K562 (cell line): Measurements from ENCODE around the gene ATXN7L1. TPM values are rescaled to one million over a fixed set of nuclear protein-coding genes. Genes with fewer than 3 reads are reported as not detected.
A peak's percentile ranks its signal among the peaks of the same experiment; 100 is the strongest.

Source experiments
- ATAC-seq: fragments of 200-7000 bp; cut with Tn5 transposase; 3 replicates; pipeline ENCODE4 v1.9.1; 2020; ENCODE audit warnings: moderate library complexity
- BruUV-seq: library from RNA; stranded (reverse); fragments of 400-500 nt; replicated peaks from 2 replicates; lab custom pipeline; 2021; lab: Mats Ljungman, UMichigan
- CTCF ChIA-PET: fragments of 300-600 bp; formaldehyde crosslinking; extraction: SDS; loops from one replicate; lab custom pipeline; 2021; ENCODE audit warnings: low intra/inter-chr PET ratio; lab: Yijun Ruan, JAX
- POLR2A ChIA-PET: fragments of 300-600, 350-650 bp; sonication (Branson Sonifier 250); formaldehyde crosslinking; extraction: SDS; loops from one replicate; lab custom pipeline; 2021; ENCODE audit warnings: antibody characterized with exemption, inconsistent platforms; lab: Yijun Ruan, JAX
- DNase-seq, 4 experiments: peaks; one replicate each; pipeline versions ENCODE4 v3.0.0 to v3.0.0-alpha.2; 2011 to 2018; ENCODE audit warnings: low spot score in 3 of 4, mixed read lengths in 3 of 4; ENCODE audit errors: extremely low read depth in 1 of 4
- FAIRE-seq: peaks from 2 replicates; lab custom pipeline; 2011; peaks lifted over from hg19 to GRCh38; lab: Jason Lieb, UNC
- H2AFZ ChIP-seq: 2 replicates; pipeline ENCODE4 v1.6.0; 2011; ENCODE audit warnings: low read depth, low read length, control low read depth, inconsistent platforms
- H3K27ac ChIP-seq: fragments of 200-600 bp; 3 replicates; pipeline ENCODE4 v1.8.0; 2011; ENCODE audit warnings: low read depth, mild to moderate bottlenecking, control low read depth, inconsistent platforms, low read length, moderate library complexity, mixed read lengths; ENCODE audit errors: extremely low read depth
- H3K27me3 ChIP-seq, 2 experiments: fragments of 300-600 bp in 1 of 2; 2 replicates in 1 of 2; 3 replicates in 1 of 2; pipeline versions ENCODE4 v1.6.0 to v1.8.0; 2011; ENCODE audit warnings: inconsistent platforms in 2 of 2, low read length in 2 of 2, mild to moderate bottlenecking in 1 of 2, mixed read lengths in 1 of 2, moderate library complexity in 1 of 2; ENCODE audit not compliant: control insufficient read depth in 2 of 2, insufficient read depth in 2 of 2
- H3K36me3 ChIP-seq: fragments of 300-600 bp; 3 replicates; pipeline ENCODE4 v1.8.0; 2011; ENCODE audit warnings: mild to moderate bottlenecking, low read length, inconsistent platforms; ENCODE audit not compliant: control insufficient read depth, insufficient read depth
- H3K4me1 ChIP-seq, 2 experiments: fragments of 200-600 bp in 1 of 2; replicated peaks in 1 of 2; 2 replicates in 1 of 2; 3 replicates in 1 of 2; pipeline versions ENCODE4 v1.5.1 to v1.8.0; 2011; ENCODE audit warnings: inconsistent platforms in 2 of 2, low read length in 2 of 2, mild to moderate bottlenecking in 1 of 2, mixed read lengths in 1 of 2, moderate library complexity in 1 of 2; ENCODE audit not compliant: control insufficient read depth in 2 of 2, insufficient read depth in 2 of 2
- H3K4me2 ChIP-seq: 2 replicates; pipeline ENCODE4 v1.6.1; 2011; ENCODE audit warnings: low read length, control low read depth, inconsistent platforms, mixed read lengths; ENCODE audit not compliant: insufficient read depth
- H3K4me3 ChIP-seq: fragments of 200-600 bp; sonication (generic), shearing (Covaris generic); 2 replicates; pipeline ENCODE4 v1.5.1; 2016; ENCODE audit warnings: control low read depth, inconsistent platforms
- H3K79me2 ChIP-seq: fragments of 200-600 bp; 3 replicates; pipeline ENCODE4 v1.8.0; 2011; ENCODE audit warnings: low read length, inconsistent platforms; ENCODE audit not compliant: control insufficient read depth, insufficient read depth
- H3K9ac ChIP-seq, 2 experiments: 2 replicates each; pipeline versions ENCODE4 v1.6.0 to v1.6.1; 2011; ENCODE audit warnings: low read depth in 2 of 2, low read length in 2 of 2, control low read depth in 1 of 2, inconsistent platforms in 1 of 2, mild to moderate bottlenecking in 1 of 2, mixed read lengths in 1 of 2; ENCODE audit not compliant: insufficient read depth in 1 of 2
- H3K9me1 ChIP-seq: one replicate; pipeline ENCODE4 v1.6.0; 2011; ENCODE audit warnings: inconsistent platforms, mild to moderate bottlenecking, low read length, moderate library complexity; ENCODE audit not compliant: control insufficient read depth, insufficient read depth
- H3K9me3 ChIP-seq: replicated peaks from 2 replicates; pipeline ENCODE4 v1.5.1; 2011; ENCODE audit warnings: low read depth, low read length, inconsistent platforms; ENCODE audit not compliant: control insufficient read depth, insufficient read depth
- H4K20me1 ChIP-seq: replicated peaks from 2 replicates; pipeline ENCODE4 v1.6.1; 2011; ENCODE audit warnings: low read length, inconsistent platforms, mixed read lengths; ENCODE audit not compliant: control insufficient read depth, insufficient read depth
- CBX3 ChIP-seq, 2 experiments: IDR thresholded peaks; 1 replicate in 1 of 2; 2 replicates in 1 of 2; pipeline ENCODE4 v1.6.1; 2012; ENCODE audit warnings: inconsistent platforms in 2 of 2, low read length in 2 of 2, borderline replicate concordance in 1 of 2, control low read depth in 1 of 2
- CBX5 ChIP-seq: IDR thresholded peaks from 2 replicates; pipeline ENCODE4 v1.6.1; 2014; ENCODE audit warnings: low read depth, borderline replicate concordance
- CTCF ChIP-seq, 3 experiments: IDR thresholded peaks in 2 of 3; conservative IDR thresholded peaks in 1 of 3; 2 replicates each; pipeline ENCODE4 v1.5.1; 2011 to 2012; ENCODE audit warnings: low read length in 3 of 3, mild to moderate bottlenecking in 3 of 3, control low read depth in 2 of 3, improper control_type of control experiment in 1 of 3, inconsistent platforms in 1 of 3, low read depth in 1 of 3, mixed read lengths in 1 of 3, moderate library complexity in 1 of 3; ENCODE audit not compliant: insufficient read depth in 2 of 3
- EP300 ChIP-seq: IDR thresholded peaks from 2 replicates; pipeline ENCODE4 v1.6.1; 2012; ENCODE audit warnings: low read length, improper control_type of control experiment
- FOXJ2 ChIP-seq: fragments of 200-800 bp; sonication (Bioruptor generic); IDR thresholded peaks from 2 replicates; pipeline ENCODE4 v1.6.1; 2016; ENCODE audit warnings: missing genetic modification characterization, missing compliant biosample characterization
- MED1 ChIP-seq: sonication (generic); formaldehyde crosslinking; IDR thresholded peaks from 2 replicates; pipeline ENCODE4 v1.8.1; 2023; ENCODE audit warnings: missing genetic modification reagents, borderline replicate concordance
- TRIM24 ChIP-seq, 2 experiments: fragments of 450-650 bp; IDR thresholded peaks; 2 replicates each; pipeline ENCODE4 v1.6.1; 2016
- TRIM28 ChIP-seq: fragments of 450-650 bp; IDR thresholded peaks from 2 replicates; pipeline ENCODE4 v1.6.1; 2017
- XRCC3 ChIP-seq: fragments of 450-650 bp; IDR thresholded peaks from 2 replicates; pipeline ENCODE4 v1.6.1; 2017; ENCODE audit warnings: mild to moderate bottlenecking, moderate library complexity
- ZBTB8A ChIP-seq: fragments of 450-650 bp; IDR thresholded peaks from 2 replicates; pipeline ENCODE4 v1.6.1; 2018; ENCODE audit warnings: mild to moderate bottlenecking, moderate library complexity; ENCODE audit not compliant: partially characterized antibody
- WGBS: fragments of 100-300 bp; shearing (Covaris generic); methylation state at CpG from one replicate; pipeline ENCODE4 v1.1.6; 2016; ENCODE audit warnings: low coverage, mixed read lengths; ENCODE audit not compliant: insufficient coverage; ENCODE audit errors: missing lambda C conversion rate; 5-methylcytosine and 5-hydroxymethylcytosine counted together
- in situ Hi-C: fragments of 300-500 bp; cut with MboI; formaldehyde crosslinking; loops from 4 replicates; pipeline ENCODE4 v1.15.0; 2018; ENCODE audit warnings: inconsistent platforms, mixed read lengths
- intact Hi-C: fragments of 100-400 bp; cut with micrococcal nuclease; formaldehyde crosslinking; loops from 2 replicates; pipeline ENCODE4 v1.14.2; 2022
- polyA plus RNA-seq, 8 experiments: library from polyadenylated mRNA; depleted of rRNA in 4 of 8; stranded (reverse) in 5 of 8; unstranded in 3 of 8; fragments of >200 nt; fragmentation: Nextera tagmentation in 2 of 8; fragmentation: Illumina TruSeq in 1 of 8; extraction: Ambion mirVana in 2 of 8; extraction: Trizol in 1 of 8; gene quantifications; 2 replicates each; pipeline versions ENCODE4 v1.2.1 to v1.2.3, GENCODE V29; 2011 to 2014; ENCODE audit warnings: inconsistent platforms in 1 of 8, missing spikeins in 1 of 8
- total RNA-seq, 7 experiments: library from RNA; depleted of rRNA in 6 of 7; stranded (reverse); fragments of >200 nt in 6 of 7; fragmentation: Illumina TruSeq in 2 of 7; extraction: Trizol in 2 of 7; gene quantifications; 2 replicates each; pipeline versions ENCODE4 v1.2.1 to v1.2.3, GENCODE V29; 2011 to 2021; ENCODE audit warnings: low replicate concordance in 1 of 7
- TF ChIP-seq, protein P1 (sequence below): fragments of 200-400 bp; formaldehyde crosslinking; IDR thresholded peaks from 2 replicates; pipeline ENCODE4 v1.6.1; 2017; ENCODE audit warnings: mild to moderate bottlenecking, low read depth, low read length, moderate library complexity
- TF ChIP-seq, protein P2 (sequence below): fragments of 450-650 bp; IDR thresholded peaks from 2 replicates; pipeline ENCODE4 v1.6.1; 2018; ENCODE audit warnings: mild to moderate bottlenecking, low read depth; ENCODE audit not compliant: partially characterized antibody
- TF ChIP-seq, protein P3 (sequence below), 2 experiments: IDR thresholded peaks; 2 replicates each; pipeline ENCODE4 v1.6.1; 2011; ENCODE audit warnings: borderline replicate concordance in 1 of 2, control low read depth in 1 of 2, low read depth in 1 of 2, low read length in 1 of 2, mild to moderate bottlenecking in 1 of 2, mixed read lengths in 1 of 2, moderate library complexity in 1 of 2; ENCODE audit not compliant: insufficient read depth in 1 of 2, insufficient read length in 1 of 2, poor library complexity in 1 of 2, severe bottlenecking in 1 of 2; ENCODE audit errors: extremely low read depth in 1 of 2

ATXN7L1 gene
- total and polyA plus RNA-seq, 9 of the 15 experiments (the other 6 are each of a cell fraction or from before 2014, with no cell fraction given): 6.6 to 13.7 (median 10.7) TPM

DNA sequence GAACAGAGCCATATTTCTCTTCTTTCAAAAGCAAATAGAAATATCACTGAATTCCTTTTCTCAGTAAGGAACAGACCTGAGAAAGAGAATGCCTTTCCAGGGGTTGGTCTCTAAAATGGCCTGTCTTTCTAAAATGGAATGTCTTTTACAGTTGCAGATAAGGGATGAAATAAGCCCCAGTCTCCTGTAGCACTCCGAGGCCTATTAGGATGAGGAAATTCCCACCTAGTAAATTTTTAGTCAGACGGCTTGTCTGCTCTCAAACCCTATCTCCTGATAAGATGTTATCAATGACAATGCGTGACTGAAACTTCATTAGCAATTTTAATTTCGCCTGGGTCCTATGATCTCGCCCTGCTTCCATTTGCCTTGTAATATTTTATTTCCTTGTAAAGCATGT is 292.2 kb downstream of the ATXN7L1 start:
- intact Hi-C loops: no loop called here
- CTCF ChIA-PET: no interaction called here
- H3K27ac ChIP-seq: no peak overlapping the region
- ATAC-seq (no peak), DNase-seq (no peak), FAIRE-seq (no peak)
- BruUV-seq: no TSS peak
- H3K36me3 ChIP-seq: no peaks in the 10 kb centered on the region; the same call in 2 of the 3 replicates
- H4K20me1 ChIP-seq: no peaks in the 10 kb centered on the region
- no peaks in the 10 kb centered on the region for H3K9me1 ChIP-seq
- no peak overlapping the region for H3K9ac ChIP-seq
- in situ Hi-C loops: no loop called here
- WGBS: 61% methylated on average over 5 of the region's 5 CpGs
- H3K4me2 ChIP-seq: no peak overlapping the region
- H2AFZ ChIP-seq: no peak overlapping the region
- POLR2A ChIA-PET: interaction anchor here (1.0 kb wide), 1 partner anchor 47 kb away, joined by 3 read pairs; no protein-coding TSS in a partner anchor
- peaks cover 13% of the 10 kb centered on the region; the same call in 1 of the 2 replicates for H3K9me3 ChIP-seq
- no peak overlapping the region for H3K4me3 ChIP-seq
- no peaks in the 10 kb centered on the region for H3K79me2 ChIP-seq
- H3K27me3 ChIP-seq: no peaks in the 10 kb centered on the region
- peaks cover 3 to 13% of the 10 kb centered on the region in 2 experiments; a peak in 4 of 5 replicates for H3K4me1 ChIP-seq
- TF ChIP-seq TRIM28 (peak; percentile 74; the same call in 1 of the 2 replicates), MED1 (CRISPR knock-in tag) (no peak), CBX5 (peak; percentile 70; the same call in 1 of the 2 replicates), XRCC3 (0 out of 2 replicates have a peak, but pooled peaks have one; percentile 63), ZBTB8A (no peak), CTCF (IDR thresholded peaks at IDR 0.05 in 2 of 3, conservative IDR thresholded peaks at IDR 0.05 in 1 of 3; ENCODE audit: insufficient read depth in 2 of 3, low read depth in 1 of 3, low read length in 3 of 3) (no peak), TRIM24 (IDR thresholded peaks at IDR 0.05) (0 out of 4 replicates have a peak, but pooled peaks have one; percentile 15 to 23), EP300 (0 out of 2 replicates have a peak, but pooled peaks have one; percentile 14), FOXJ2 (no peak), CBX3 (IDR thresholded peaks at IDR 0.05; ENCODE audit: borderline replicate concordance in 1 of 2, low read length in 2 of 2) (peak in 1 of 2 experiments; percentile 86; a peak in 1 of 3 replicates)
- TF ChIP-seq, protein P1, sequence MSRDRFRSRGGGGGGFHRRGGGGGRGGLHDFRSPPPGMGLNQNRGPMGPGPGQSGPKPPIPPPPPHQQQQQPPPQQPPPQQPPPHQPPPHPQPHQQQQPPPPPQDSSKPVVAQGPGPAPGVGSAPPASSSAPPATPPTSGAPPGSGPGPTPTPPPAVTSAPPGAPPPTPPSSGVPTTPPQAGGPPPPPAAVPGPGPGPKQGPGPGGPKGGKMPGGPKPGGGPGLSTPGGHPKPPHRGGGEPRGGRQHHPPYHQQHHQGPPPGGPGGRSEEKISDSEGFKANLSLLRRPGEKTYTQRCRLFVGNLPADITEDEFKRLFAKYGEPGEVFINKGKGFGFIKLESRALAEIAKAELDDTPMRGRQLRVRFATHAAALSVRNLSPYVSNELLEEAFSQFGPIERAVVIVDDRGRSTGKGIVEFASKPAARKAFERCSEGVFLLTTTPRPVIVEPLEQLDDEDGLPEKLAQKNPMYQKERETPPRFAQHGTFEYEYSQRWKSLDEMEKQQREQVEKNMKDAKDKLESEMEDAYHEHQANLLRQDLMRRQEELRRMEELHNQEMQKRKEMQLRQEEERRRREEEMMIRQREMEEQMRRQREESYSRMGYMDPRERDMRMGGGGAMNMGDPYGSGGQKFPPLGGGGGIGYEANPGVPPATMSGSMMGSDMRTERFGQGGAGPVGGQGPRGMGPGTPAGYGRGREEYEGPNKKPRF: no peak
- TF ChIP-seq, protein P2, sequence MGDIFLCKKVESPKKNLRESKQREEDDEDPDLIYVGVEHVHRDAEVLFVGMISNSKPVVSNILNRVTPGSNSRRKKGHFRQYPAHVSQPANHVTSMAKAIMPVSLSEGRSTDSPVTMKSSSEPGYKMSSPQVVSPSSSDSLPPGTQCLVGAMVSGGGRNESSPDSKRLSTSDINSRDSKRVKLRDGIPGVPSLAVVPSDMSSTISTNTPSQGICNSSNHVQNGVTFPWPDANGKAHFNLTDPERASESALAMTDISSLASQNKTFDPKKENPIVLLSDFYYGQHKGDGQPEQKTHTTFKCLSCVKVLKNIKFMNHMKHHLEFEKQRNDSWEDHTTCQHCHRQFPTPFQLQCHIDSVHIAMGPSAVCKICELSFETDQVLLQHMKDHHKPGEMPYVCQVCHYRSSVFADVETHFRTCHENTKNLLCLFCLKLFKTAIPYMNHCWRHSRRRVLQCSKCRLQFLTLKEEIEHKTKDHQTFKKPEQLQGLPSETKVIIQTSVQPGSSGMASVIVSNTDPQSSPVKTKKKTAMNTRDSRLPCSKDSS: peak; percentile 67
- TF ChIP-seq, protein P3, sequence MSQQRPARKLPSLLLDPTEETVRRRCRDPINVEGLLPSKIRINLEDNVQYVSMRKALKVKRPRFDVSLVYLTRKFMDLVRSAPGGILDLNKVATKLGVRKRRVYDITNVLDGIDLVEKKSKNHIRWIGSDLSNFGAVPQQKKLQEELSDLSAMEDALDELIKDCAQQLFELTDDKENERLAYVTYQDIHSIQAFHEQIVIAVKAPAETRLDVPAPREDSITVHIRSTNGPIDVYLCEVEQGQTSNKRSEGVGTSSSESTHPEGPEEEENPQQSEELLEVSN (IDR thresholded peaks at IDR 0.05; ENCODE audit: borderline replicate concordance in 1 of 2, extremely low read depth in 1 of 2, insufficient read depth in 1 of 2, insufficient read length in 1 of 2, low read depth in 1 of 2, low read length in 1 of 2, poor library complexity in 1 of 2, severe bottlenecking in 1 of 2): no peak
